GM03348 (cell line): ENCODE data around the gene SLC12A9.

Experiments used
- DNase-seq: peaks from one replicate; pipeline ENCODE4 v3.0.0; 2012; ENCODE audit warnings: low spot score

Gene SLC12A9

GRCh38 chr7:100882785-100883526 lies 30.4 kb downstream of the SLC12A9 start:
- DNase-seq = no peak

- DNase-seq = no peak
Measured at GRCh38 chr7:100884736-100885439, 32.4 kb downstream of the SLC12A9 start.

- no peak for DNase-seq
Measured at GRCh38 chr7:100885440-100886141, 33.1 kb downstream of the SLC12A9 start.

- DNase-seq = no peak
Measured at GRCh38 chr7:100886142-100886935, 33.8 kb downstream of the SLC12A9 start.

GRCh38 chr7:100886936-100887515 lies 34.5 kb downstream of the SLC12A9 start:
- DNase-seq = no peak

GRCh38 chr7:100887516-100888290 lies 35.2 kb downstream of the SLC12A9 start:
- no peak for DNase-seq

- DNase-seq = peak; percentile 7
Measured at GRCh38 chr7:100888291-100888987, 35.9 kb downstream of the SLC12A9 start.

- DNase-seq = no peak
Measured at GRCh38 chr7:100888988-100889750, 36.7 kb downstream of the SLC12A9 start, which contains the start of gene UFSP1. Gene UFSP1 (minus strand): TSS chr7:100889715. CDS start chr7:100889271, 444 bp downstream.

GRCh38 chr7:100890653-100891567 lies 38.4 kb downstream of the SLC12A9 start:
- DNase-seq = peak; percentile 3

GRCh38 chr7:100891568-100892247 lies 39.2 kb downstream of the SLC12A9 start:
- peak; percentile 2 for DNase-seq

GRCh38 chr7:100892364-100893317 lies 40.1 kb downstream of the SLC12A9 start:
- DNase-seq = peak; percentile 2

- peak; percentile 1 for DNase-seq
Measured at GRCh38 chr7:100893318-100893895, 40.9 kb downstream of the SLC12A9 start.

- peak; percentile 5 for DNase-seq
Measured at GRCh38 chr7:100893910-100894721, 41.6 kb downstream of the SLC12A9 start.

GRCh38 chr7:100894860-100895700 lies 42.6 kb downstream of the SLC12A9 start:
- DNase-seq = peak; percentile 70

GRCh38 chr7:100895701-100895955 lies 43.1 kb downstream of the SLC12A9 start, which contains the start of gene ACHE:
Gene ACHE (minus strand): TSS chr7:100895888. CDS start chr7:100894232, 1,656 bp downstream.
- peak; percentile 30 for DNase-seq
